ENCODE results near the gene CAPG. TPM values are rescaled to one million over a fixed set of nuclear protein-coding genes. Genes with fewer than 3 reads are reported as not detected.
A peak's percentile ranks its signal among the peaks of the same experiment; 100 is the strongest.
"Not testable (repeated sequence)": the region's sequence is repeated elsewhere in the genome, so short reads cannot be mapped to it uniquely, and the experiment has no call there.

Gene CAPG
- total RNA-seq, 1 experiment from 2014 or later = 5.2 TPM

DNA sequence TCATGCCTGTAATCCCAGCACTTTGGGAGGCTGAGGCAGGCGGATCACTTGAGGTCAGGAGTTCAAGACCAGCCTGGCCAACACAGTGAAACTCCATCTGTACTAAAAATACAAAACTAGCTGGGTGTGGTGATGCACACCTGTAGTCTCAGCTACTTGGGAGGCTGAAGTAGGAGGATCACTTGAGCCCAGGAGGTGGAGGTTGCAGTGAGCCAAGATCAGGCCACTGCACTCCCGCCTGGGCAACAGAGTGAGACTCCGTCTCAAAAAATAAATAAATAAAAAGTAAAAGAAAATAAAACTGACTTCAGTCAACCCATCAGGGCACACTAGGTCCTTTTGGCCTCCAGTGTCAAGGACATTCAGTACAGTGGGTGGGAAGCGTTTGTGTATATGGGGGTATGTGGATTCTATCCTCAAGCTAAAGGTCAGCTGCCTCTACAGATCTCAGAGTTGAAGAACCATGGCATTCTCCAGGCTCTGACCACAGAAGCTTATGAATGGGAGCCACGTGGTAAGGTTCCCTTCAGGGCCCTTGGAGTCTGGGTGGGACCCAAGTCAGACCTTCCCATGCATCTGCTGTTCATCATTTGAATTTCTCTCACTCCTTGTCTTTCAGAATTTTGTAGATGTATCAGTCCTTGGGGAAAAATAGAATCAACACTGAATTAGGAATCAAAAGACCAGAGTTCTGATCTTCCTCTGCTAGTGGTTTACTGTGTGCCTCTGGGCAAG lies 47.3 kb downstream of the CAPG start:
- DNase-seq (ENCODE audit: low read depth) = not testable (repeated sequence)

- no peak for DNase-seq (ENCODE audit: low read depth)
Observed at GRCh38 chr2:85357736-85358135, 52.4 kb downstream of the CAPG start.

- DNase-seq (ENCODE audit: low read depth) = no peak
Observed at GRCh38 chr2:85356186-85356585, 54.0 kb downstream of the CAPG start.

GRCh38 chr2:85355521-85355920 lies 54.6 kb downstream of the CAPG start:
- no peak for DNase-seq (ENCODE audit: low read depth)

GRCh38 chr2:85355073-85355410 lies 55.1 kb downstream of the CAPG start:
- no peak for DNase-seq (ENCODE audit: low read depth)

DNA sequence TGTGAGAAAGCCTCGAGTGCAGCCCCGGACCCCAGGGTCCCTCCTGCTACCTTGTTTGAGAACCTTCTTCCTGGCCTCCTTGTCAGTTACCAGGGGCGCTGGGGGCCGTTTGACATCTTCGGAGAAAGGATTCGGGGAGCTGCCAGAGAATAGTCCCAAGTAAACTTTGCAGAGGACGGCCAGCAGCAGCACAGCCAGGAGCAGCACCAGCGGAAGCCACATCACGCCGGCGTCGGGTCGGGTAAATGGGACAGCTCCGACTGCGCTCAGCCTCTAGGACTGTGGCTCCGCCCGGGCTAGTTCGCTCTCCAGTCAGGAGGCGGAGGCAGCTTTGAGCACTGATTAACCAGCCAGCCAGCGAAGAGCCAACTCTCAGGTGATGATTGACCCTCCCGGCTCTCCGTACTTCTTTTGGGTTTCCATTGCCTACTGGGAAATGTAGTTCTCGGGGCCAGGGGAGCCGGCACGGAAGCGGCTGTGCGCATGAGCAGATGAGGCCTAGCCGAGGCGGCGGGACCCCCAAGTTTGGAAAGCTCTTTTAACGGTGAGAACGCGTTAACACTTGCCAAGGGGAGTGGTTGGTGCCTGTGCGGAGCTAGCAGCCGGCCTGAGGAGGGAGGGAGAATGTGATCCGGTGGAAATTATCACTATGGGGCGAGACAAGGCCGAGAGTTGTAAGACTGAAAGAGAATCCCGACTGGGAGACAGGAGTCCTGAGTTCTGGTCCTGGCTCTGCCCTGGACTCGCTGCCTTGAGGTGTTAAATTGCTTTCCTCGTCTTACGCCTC lies 55.7 kb downstream of the CAPG start, which contains the start of the genes ELMOD3 and RETSAT:
Gene ELMOD3 (plus strand): TSS at position 484 of the 787 bp plus-strand sequence. CDS start 2,430 bp downstream, outside the sequence.
Gene RETSAT (minus strand): TSS at position 243 of the 787 bp plus-strand sequence. CDS start 21 bp downstream, at position 222.
- peak; percentile 100 for DNase-seq (ENCODE audit: low read depth)

DNA sequence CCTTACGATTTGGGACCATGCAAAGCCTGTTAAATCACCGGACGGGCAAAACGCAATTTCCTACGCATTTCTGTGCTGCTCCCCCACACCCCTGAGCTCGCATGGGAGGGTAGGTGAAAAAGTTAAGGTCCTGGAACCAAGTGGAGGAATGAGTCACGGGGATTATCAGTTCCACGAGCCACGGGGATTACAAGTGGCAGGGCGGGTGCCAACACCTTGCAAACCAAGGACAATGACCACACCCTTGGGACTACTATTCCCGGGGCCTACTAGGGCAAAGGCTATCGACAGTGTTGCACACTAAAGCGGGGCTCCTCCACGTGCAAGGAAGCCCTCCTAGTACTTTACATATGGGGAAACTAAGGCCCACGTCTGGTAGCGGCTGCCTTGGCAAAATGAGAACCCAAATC lies 56.3 kb downstream of the CAPG start:
- DNase-seq (ENCODE audit: low read depth) = peak; percentile 42

- DNase-seq (ENCODE audit: low read depth) = no peak
Observed at GRCh38 chr2:85347599-85347998, 62.6 kb downstream of the CAPG start.

Other genes with a start within 250 kb of the CAPG start
- 101 and 112 TPM in 2 replicates for gene TGOLN2, start 82.4 kb downstream of the CAPG start, total RNA-seq (2014; rRNA removed; shearing (Covaris generic))
- 47.3 and 47.9 TPM in 2 replicates for gene RETSAT, start 55.8 kb downstream of the CAPG start, total RNA-seq (2014; rRNA removed; shearing (Covaris generic))
- 18.1 and 18.6 TPM in 2 replicates for gene ELMOD3, start 55.6 kb downstream of the CAPG start, total RNA-seq (2014; rRNA removed; shearing (Covaris generic))
- gene SH2D6, start 8.3 kb upstream of the CAPG start, total RNA-seq (2014; rRNA removed; shearing (Covaris generic)) = not detected in 2 replicates
- gene MAT2A, start 128.8 kb upstream of the CAPG start, total RNA-seq (2014; rRNA removed; shearing (Covaris generic)) = 52.0 and 61.4 TPM in 2 replicates
- 52.4 and 59.3 TPM in 2 replicates for gene GGCX, start 151.1 kb upstream of the CAPG start, total RNA-seq (2014; rRNA removed; shearing (Covaris generic))
- gene VAMP8, start 167.2 kb upstream of the CAPG start, total RNA-seq (2014; rRNA removed; shearing (Covaris generic)) = 25.0 and 27.6 TPM in 2 replicates
- gene VAMP5, start 174.1 kb upstream of the CAPG start, total RNA-seq (2014; rRNA removed; shearing (Covaris generic)) = 25.7 and 33.6 TPM in 2 replicates
- 359 and 388 TPM in 2 replicates for gene RNF181, start 185.4 kb upstream of the CAPG start, total RNA-seq (2014; rRNA removed; shearing (Covaris generic))
- 5.5 and 6.2 TPM in 2 replicates for gene TMEM150A, start 192.3 kb upstream of the CAPG start, total RNA-seq (2014; rRNA removed; shearing (Covaris generic))
- gene C2orf68, start 201.7 kb upstream of the CAPG start, total RNA-seq (2014; rRNA removed; shearing (Covaris generic)) = 20.0 and 27.9 TPM in 2 replicates
- 76.4 and 77.8 TPM in 2 replicates for gene USP39, start 205.8 kb upstream of the CAPG start, total RNA-seq (2014; rRNA removed; shearing (Covaris generic))